Measurements from ENCODE around the gene MYOM3. TPM values are rescaled to one million over a fixed set of nuclear protein-coding genes. Genes with fewer than 3 reads are reported as not detected.

Gene MYOM3
- total and polyA plus RNA-seq, 5 donors from 2014 or later, result not detected

DNA sequence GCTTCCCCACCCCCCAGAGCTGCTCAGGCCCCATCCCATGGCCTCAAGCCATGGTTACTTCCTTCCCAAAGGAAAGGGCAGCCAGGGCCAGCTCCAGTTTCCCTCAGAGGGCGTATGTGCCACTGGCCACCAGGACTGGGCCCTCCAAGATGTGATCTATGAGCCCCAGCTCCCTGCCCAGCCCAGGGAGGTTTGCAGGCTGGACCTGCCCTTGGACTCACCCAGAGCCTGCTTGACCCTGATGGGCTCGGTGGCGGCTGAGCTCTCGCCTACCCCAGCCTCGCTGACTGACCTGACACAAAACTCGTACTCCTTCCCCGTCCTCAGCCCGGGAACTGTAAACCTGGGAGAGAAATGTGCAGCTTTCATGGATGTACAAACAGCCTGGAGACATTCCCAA, 29.6 kb downstream of the MYOM3 start:
- no peaks in the 10 kb centered on the region for H3K4me1 ChIP-seq (ENCODE audit: control insufficient read depth, insufficient read depth, low read length, poor library complexity, severe bottlenecking)
- no peak overlapping the region for H3K4me3 Mint-ChIP-seq
- no peak overlapping the region for H3K4me3 ChIP-seq (ENCODE audit: low read depth, low read length)
- H3K36me3 ChIP-seq (ENCODE audit: control insufficient read depth, insufficient read depth, low read length), result no peaks in the 10 kb centered on the region
- H3K27ac Mint-ChIP-seq, result no peak overlapping the region
- no peaks in the 10 kb centered on the region for H3K36me3 Mint-ChIP-seq
- no peaks in the 10 kb centered on the region for H3K27me3 ChIP-seq (ENCODE audit: control insufficient read depth, insufficient read depth, low read length)
- peaks cover 0 to 2% (median 0%) of the 10 kb centered on the region in 7 donors for H3K9me3 Mint-ChIP-seq
- H3K4me1 Mint-ChIP-seq, result no peaks in the 10 kb centered on the region
- H3K27me3 Mint-ChIP-seq, result peaks cover 5% of the 10 kb centered on the region
- H3K27ac ChIP-seq (ENCODE audit: insufficient read depth, low read length, poor library complexity, severe bottlenecking), result no peak overlapping the region
- ATAC-seq (ENCODE audit: low read depth in 2 of 2) (no peak), DNase-seq (no peak)
- no peaks in the 10 kb centered on the region for H3K9me3 ChIP-seq (ENCODE audit: control insufficient read depth in 2 of 2, low read length in 2 of 2)

- Histone ChIP-seq H3K36me3 (ENCODE audit: control insufficient read depth, insufficient read depth, low read length) (no peaks in the 10 kb centered on the region), H3K4me1 (ENCODE audit: control insufficient read depth, insufficient read depth, low read length, poor library complexity, severe bottlenecking) (no peaks in the 10 kb centered on the region), H3K27me3 (ENCODE audit: control insufficient read depth, insufficient read depth, low read length) (no peaks in the 10 kb centered on the region), H3K9me3 (ENCODE audit: control insufficient read depth in 2 of 2, low read length in 2 of 2) (no peaks in the 10 kb centered on the region), H3K27ac (ENCODE audit: insufficient read depth, low read length, poor library complexity, severe bottlenecking) (no peak overlapping the region), H3K4me3 (ENCODE audit: low read depth, low read length) (no peak overlapping the region)
- no peaks in the 10 kb centered on the region for H3K4me1 Mint-ChIP-seq
- H3K27ac Mint-ChIP-seq, result no peak overlapping the region
- no peaks in the 10 kb centered on the region for H3K36me3 Mint-ChIP-seq
- H3K27me3 Mint-ChIP-seq, result no peaks in the 10 kb centered on the region
- DNase-seq (no peak), ATAC-seq (ENCODE audit: low read depth in 2 of 2) (no peak)
- peaks cover 0 to 2% (median 0%) of the 10 kb centered on the region in 7 donors for H3K9me3 Mint-ChIP-seq
- peak overlapping the region in 1 of 4 donors; percentile 41 for H3K4me3 Mint-ChIP-seq
Observed at GRCh38 chr1:24081190-24081589, 30.7 kb downstream of the MYOM3 start.

DNA sequence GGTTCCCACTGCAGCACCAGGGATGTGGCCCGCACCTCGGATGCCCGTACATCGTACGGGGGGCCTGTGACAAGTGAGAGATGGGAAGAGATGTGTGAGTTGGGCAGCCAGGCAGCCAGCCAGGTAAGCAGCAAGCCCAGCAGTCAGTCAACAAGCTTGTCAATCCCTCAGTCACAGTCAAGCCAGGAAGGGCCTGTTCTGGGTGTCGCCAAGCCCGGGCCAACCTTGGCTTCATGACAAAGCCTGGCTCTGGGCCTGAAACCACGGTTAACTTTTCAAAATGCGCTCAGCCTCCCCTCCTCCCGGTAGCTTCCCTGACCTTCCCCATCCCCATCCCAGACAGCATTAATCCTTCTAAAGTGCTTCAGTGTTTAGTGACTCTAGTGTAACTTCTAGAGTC, 31.8 kb downstream of the MYOM3 start:
- no peak overlapping the region for H3K4me3 Mint-ChIP-seq
- no peak for ATAC-seq (ENCODE audit: low read depth in 2 of 2)
- Histone ChIP-seq H3K4me1 (ENCODE audit: control insufficient read depth, insufficient read depth, low read length, poor library complexity, severe bottlenecking) (no peaks in the 10 kb centered on the region), H3K27ac (ENCODE audit: insufficient read depth, low read length, poor library complexity, severe bottlenecking) (no peak overlapping the region), H3K36me3 (ENCODE audit: control insufficient read depth, insufficient read depth, low read length) (no peaks in the 10 kb centered on the region), H3K9me3 (ENCODE audit: control insufficient read depth in 2 of 2, low read length in 2 of 2) (no peaks in the 10 kb centered on the region), H3K27me3 (ENCODE audit: control insufficient read depth, insufficient read depth, low read length) (no peaks in the 10 kb centered on the region), H3K4me3 (ENCODE audit: low read depth, low read length) (no peak overlapping the region)
- no peaks in the 10 kb centered on the region for H3K36me3 Mint-ChIP-seq
- no peaks in the 10 kb centered on the region for H3K4me1 Mint-ChIP-seq
- H3K9me3 Mint-ChIP-seq, result peaks cover 0 to 2% (median 0%) of the 10 kb centered on the region in 7 donors
- H3K27me3 Mint-ChIP-seq, result no peaks in the 10 kb centered on the region
- no peak for DNase-seq
- H3K27ac Mint-ChIP-seq, result no peak overlapping the region

DNA sequence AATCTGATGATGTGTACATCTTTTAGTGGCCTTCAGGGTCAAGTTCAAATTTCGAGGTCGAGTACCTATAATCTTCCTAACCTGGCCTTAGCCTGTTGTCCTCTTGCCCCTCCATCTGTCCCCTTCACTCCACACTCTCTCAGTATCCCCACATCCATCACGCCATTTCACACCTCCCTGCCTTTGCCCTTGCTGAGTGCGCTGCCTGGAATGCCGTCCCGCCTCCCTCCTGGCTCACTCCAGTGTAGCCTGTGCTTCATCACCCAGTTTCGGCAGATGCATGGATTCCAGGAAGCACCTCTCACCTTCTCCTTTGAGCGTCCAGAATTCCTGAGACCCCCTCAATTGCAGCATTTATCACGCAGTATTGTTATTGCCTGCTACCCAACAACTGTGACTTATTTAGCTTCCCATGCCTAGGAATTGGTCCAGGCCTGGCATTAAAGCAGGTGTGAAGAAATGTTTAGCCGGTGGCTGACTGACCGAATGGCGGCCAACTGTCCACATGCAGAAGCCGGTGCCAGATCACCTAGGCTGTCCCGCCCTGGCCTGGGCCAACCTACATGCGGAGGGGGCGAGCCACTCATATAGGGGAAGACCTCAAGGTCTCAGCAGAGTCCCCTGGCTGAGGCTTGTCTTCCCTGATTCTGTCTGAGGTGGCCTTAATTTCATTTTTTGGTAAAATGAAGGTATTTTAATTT, 34.5 kb downstream of the MYOM3 start:
- H3K9me3 Mint-ChIP-seq, result peaks cover 0 to 2% (median 0%) of the 10 kb centered on the region in 7 donors
- Histone ChIP-seq H3K36me3 (ENCODE audit: control insufficient read depth, insufficient read depth, low read length) (no peaks in the 10 kb centered on the region), H3K9me3 (ENCODE audit: control insufficient read depth in 2 of 2, low read length in 2 of 2) (no peaks in the 10 kb centered on the region), H3K4me3 (ENCODE audit: low read depth, low read length) (no peak overlapping the region), H3K4me1 (ENCODE audit: control insufficient read depth, insufficient read depth, low read length, poor library complexity, severe bottlenecking) (no peaks in the 10 kb centered on the region), H3K27ac (ENCODE audit: insufficient read depth, low read length, poor library complexity, severe bottlenecking) (no peak overlapping the region), H3K27me3 (ENCODE audit: control insufficient read depth, insufficient read depth, low read length) (no peaks in the 10 kb centered on the region)
- ATAC-seq (ENCODE audit: low read depth in 2 of 2) (no peak), DNase-seq (no peak)
- H3K4me3 Mint-ChIP-seq, result no peak overlapping the region
- no peaks in the 10 kb centered on the region for H3K27me3 Mint-ChIP-seq
- no peaks in the 10 kb centered on the region for H3K4me1 Mint-ChIP-seq
- H3K36me3 Mint-ChIP-seq, result no peaks in the 10 kb centered on the region
- H3K27ac Mint-ChIP-seq, result peak overlapping the region in 1 of 3 donors; percentile 84

- Mint-ChIP-seq H3K4me1 (peaks cover 0 to under 1% (median 0%) of the 10 kb centered on the region in 4 donors), H3K36me3 (no peaks in the 10 kb centered on the region), H3K27me3 (peaks cover 2% of the 10 kb centered on the region), H3K9me3 (peaks cover 0 to 4% (median 0%) of the 10 kb centered on the region in 7 donors), H3K4me3 (peak overlapping the region in 1 of 4 donors; percentile 5), H3K27ac (no peak overlapping the region)
- H3K27me3 ChIP-seq (ENCODE audit: control insufficient read depth, insufficient read depth, low read length), result no peaks in the 10 kb centered on the region
- no peak overlapping the region for H3K4me3 ChIP-seq (ENCODE audit: low read depth, low read length)
- no peak for DNase-seq
- no peaks in the 10 kb centered on the region for H3K36me3 ChIP-seq (ENCODE audit: control insufficient read depth, insufficient read depth, low read length)
- peaks cover 2% of the 10 kb centered on the region for H3K4me1 ChIP-seq (ENCODE audit: control insufficient read depth, insufficient read depth, low read length, poor library complexity, severe bottlenecking)
- H3K27ac ChIP-seq (ENCODE audit: insufficient read depth, low read length, poor library complexity, severe bottlenecking), result no peak overlapping the region
- ATAC-seq (ENCODE audit: low read depth in 2 of 2), result no peak
- H3K9me3 ChIP-seq (ENCODE audit: control insufficient read depth in 2 of 2, low read length in 2 of 2), result no peaks in the 10 kb centered on the region
Observed at GRCh38 chr1:24075946-24076345, 36.0 kb downstream of the MYOM3 start.

- Mint-ChIP-seq H3K36me3 (no peaks in the 10 kb centered on the region), H3K9me3 (peaks cover 0 to 2% (median 0%) of the 10 kb centered on the region in 7 donors), H3K27me3 (peaks cover 6% of the 10 kb centered on the region), H3K4me1 (peaks cover 0 to 2% (median 0%) of the 10 kb centered on the region in 4 donors), H3K27ac (no peak overlapping the region), H3K4me3 (no peak overlapping the region)
- no peak for ATAC-seq (ENCODE audit: low read depth in 2 of 2)
- Histone ChIP-seq H3K27me3 (ENCODE audit: control insufficient read depth, insufficient read depth, low read length) (no peaks in the 10 kb centered on the region), H3K9me3 (ENCODE audit: control insufficient read depth in 2 of 2, low read length in 2 of 2) (no peaks in the 10 kb centered on the region), H3K4me3 (ENCODE audit: low read depth, low read length) (no peak overlapping the region), H3K36me3 (ENCODE audit: control insufficient read depth, insufficient read depth, low read length) (no peaks in the 10 kb centered on the region), H3K4me1 (ENCODE audit: control insufficient read depth, insufficient read depth, low read length, poor library complexity, severe bottlenecking) (peaks cover 3% of the 10 kb centered on the region), H3K27ac (ENCODE audit: insufficient read depth, low read length, poor library complexity, severe bottlenecking) (no peak overlapping the region)
- no peak for DNase-seq
Observed at GRCh38 chr1:24075590-24075854, 36.4 kb downstream of the MYOM3 start.

GRCh38 chr1:24074817-24075589, 36.9 kb downstream of the MYOM3 start:
- Histone ChIP-seq H3K27me3 (ENCODE audit: control insufficient read depth, insufficient read depth, low read length) (no peaks in the 10 kb centered on the region), H3K4me1 (ENCODE audit: control insufficient read depth, insufficient read depth, low read length, poor library complexity, severe bottlenecking) (peaks cover 3% of the 10 kb centered on the region), H3K9me3 (ENCODE audit: control insufficient read depth in 2 of 2, low read length in 2 of 2) (no peaks in the 10 kb centered on the region), H3K27ac (ENCODE audit: insufficient read depth, low read length, poor library complexity, severe bottlenecking) (no peak overlapping the region), H3K36me3 (ENCODE audit: control insufficient read depth, insufficient read depth, low read length) (no peaks in the 10 kb centered on the region), H3K4me3 (ENCODE audit: low read depth, low read length) (no peak overlapping the region)
- ATAC-seq (ENCODE audit: low read depth in 2 of 2), result no peak
- H3K27me3 Mint-ChIP-seq, result peaks cover 9% of the 10 kb centered on the region
- no peak for DNase-seq
- H3K27ac Mint-ChIP-seq, result no peak overlapping the region
- peaks cover 0 to 2% (median 0%) of the 10 kb centered on the region in 4 donors for H3K4me1 Mint-ChIP-seq
- no peak overlapping the region for H3K4me3 Mint-ChIP-seq
- no peaks in the 10 kb centered on the region for H3K36me3 Mint-ChIP-seq
- peaks cover 0 to 2% (median 0%) of the 10 kb centered on the region in 7 donors for H3K9me3 Mint-ChIP-seq

- Histone ChIP-seq H3K4me1 (ENCODE audit: control insufficient read depth, insufficient read depth, low read length, poor library complexity, severe bottlenecking) (peaks cover 3% of the 10 kb centered on the region), H3K27ac (ENCODE audit: insufficient read depth, low read length, poor library complexity, severe bottlenecking) (no peak overlapping the region), H3K27me3 (ENCODE audit: control insufficient read depth, insufficient read depth, low read length) (no peaks in the 10 kb centered on the region), H3K36me3 (ENCODE audit: control insufficient read depth, insufficient read depth, low read length) (no peaks in the 10 kb centered on the region), H3K9me3 (ENCODE audit: control insufficient read depth in 2 of 2, low read length in 2 of 2) (no peaks in the 10 kb centered on the region), H3K4me3 (ENCODE audit: low read depth, low read length) (no peak overlapping the region)
- peaks cover 0 to 2% (median 0%) of the 10 kb centered on the region in 7 donors for H3K9me3 Mint-ChIP-seq
- ATAC-seq (ENCODE audit: low read depth in 2 of 2) (no peak), DNase-seq (no peak)
- H3K4me3 Mint-ChIP-seq, result no peak overlapping the region
- H3K36me3 Mint-ChIP-seq, result no peaks in the 10 kb centered on the region
- H3K4me1 Mint-ChIP-seq, result peaks cover 0 to 2% (median 0%) of the 10 kb centered on the region in 4 donors
- H3K27ac Mint-ChIP-seq, result no peak overlapping the region
- H3K27me3 Mint-ChIP-seq, result peaks cover 9% of the 10 kb centered on the region
Observed at GRCh38 chr1:24074196-24074595, 37.7 kb downstream of the MYOM3 start.

All from CD4-positive, CD25-positive, alpha-beta regulatory T cell (primary cell).